ENCODE measurements around the gene CEP170B. TPM values are rescaled to one million over a fixed set of nuclear protein-coding genes. Genes with fewer than 3 reads are reported as not detected.

The CEP170B gene
- total and polyA plus RNA-seq, 2 of the 13 experiments (the other 11 are each of a cell fraction or from before 2014, with no cell fraction given): 4.3 to 8.8 TPM

DNA sequence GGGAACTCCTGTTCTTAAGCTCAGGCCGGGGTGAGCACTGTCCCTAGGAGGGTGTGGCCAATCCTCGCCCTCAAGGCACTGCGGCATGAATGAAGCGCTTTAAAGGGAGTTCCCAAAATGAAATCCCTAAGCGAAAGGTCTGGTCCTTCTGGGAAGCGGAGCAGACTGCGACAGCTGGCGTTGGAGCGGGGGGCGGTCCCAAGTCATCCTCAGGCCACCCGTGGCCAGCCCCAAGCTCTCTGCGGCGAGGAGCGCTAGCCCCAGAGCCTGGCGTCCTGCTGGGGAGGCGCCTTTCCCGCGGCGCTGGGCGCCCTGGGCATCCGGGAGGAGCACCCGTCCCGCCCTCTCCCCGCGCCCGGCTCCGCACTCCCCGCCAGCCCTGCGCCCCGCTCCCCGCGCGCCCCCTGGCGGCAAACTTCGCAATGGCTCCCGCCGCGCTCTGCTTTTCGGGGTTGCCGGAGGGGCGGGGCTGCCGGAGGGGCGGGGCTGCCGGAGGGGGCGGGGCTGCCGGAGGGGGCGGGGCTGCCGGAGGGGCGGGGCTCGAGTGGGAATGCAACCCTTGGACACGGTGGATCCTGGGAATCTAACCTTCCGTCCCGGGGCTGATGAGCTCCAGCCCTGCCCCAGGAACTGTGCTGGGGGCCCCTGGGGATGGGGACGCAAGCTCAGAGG, 38.7 kb upstream of the CEP170B start (continued):
- TF ChIP-seq ZNF335 (CRISPR knock-in tag; IDR thresholded peaks at IDR 0.05): no peak
- no peak for TF ChIP-seq REPIN1 (CRISPR knock-in tag; IDR thresholded peaks at IDR 0.05; ENCODE audit: borderline replicate concordance, low read depth)
- TF ChIP-seq HDAC2 (CRISPR knock-in tag; IDR thresholded peaks at IDR 0.05): no peak
- no peak for TF ChIP-seq ZIK1 (CRISPR knock-in tag; IDR thresholded peaks at IDR 0.05; ENCODE audit: borderline replicate concordance, low read depth)
- TF ChIP-seq ZMYM3 (CRISPR knock-in tag; IDR thresholded peaks at IDR 0.05): no peak
- peak; percentile 40; the same call in 1 of the 2 replicates for TF ChIP-seq HOXA3 (CRISPR knock-in tag; IDR thresholded peaks at IDR 0.05)
- TF ChIP-seq ZNF234 (CRISPR knock-in tag; conservative IDR thresholded peaks at IDR 0.05): no peak
- 0 out of 2 replicates have a peak, but pooled peaks have one; percentile 28 for TF ChIP-seq ZC3H13 (CRISPR knock-in tag; IDR thresholded peaks at IDR 0.05)
- no peak for TF ChIP-seq ZNF614 (CRISPR knock-in tag; IDR thresholded peaks at IDR 0.05; ENCODE audit: borderline replicate concordance)
- no peak for TF ChIP-seq NBN (conservative IDR thresholded peaks at IDR 0.05)
- no peak for TF ChIP-seq PLRG1 (conservative IDR thresholded peaks at IDR 0.05)
- TF ChIP-seq, protein P1, sequence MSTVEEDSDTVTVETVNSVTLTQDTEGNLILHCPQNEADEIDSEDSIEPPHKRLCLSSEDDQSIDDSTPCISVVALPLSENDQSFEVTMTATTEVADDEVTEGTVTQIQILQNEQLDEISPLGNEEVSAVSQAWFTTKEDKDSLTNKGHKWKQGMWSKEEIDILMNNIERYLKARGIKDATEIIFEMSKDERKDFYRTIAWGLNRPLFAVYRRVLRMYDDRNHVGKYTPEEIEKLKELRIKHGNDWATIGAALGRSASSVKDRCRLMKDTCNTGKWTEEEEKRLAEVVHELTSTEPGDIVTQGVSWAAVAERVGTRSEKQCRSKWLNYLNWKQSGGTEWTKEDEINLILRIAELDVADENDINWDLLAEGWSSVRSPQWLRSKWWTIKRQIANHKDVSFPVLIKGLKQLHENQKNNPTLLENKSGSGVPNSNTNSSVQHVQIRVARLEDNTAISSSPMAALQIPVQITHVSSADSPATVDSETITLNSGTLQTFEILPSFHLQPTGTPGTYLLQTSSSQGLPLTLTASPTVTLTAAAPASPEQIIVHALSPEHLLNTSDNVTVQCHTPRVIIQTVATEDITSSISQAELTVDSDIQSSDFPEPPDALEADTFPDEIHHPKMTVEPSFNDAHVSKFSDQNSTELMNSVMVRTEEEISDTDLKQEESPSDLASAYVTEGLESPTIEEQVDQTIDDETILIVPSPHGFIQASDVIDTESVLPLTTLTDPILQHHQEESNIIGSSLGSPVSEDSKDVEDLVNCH (CRISPR knock-in tag; IDR thresholded peaks at IDR 0.05): no peak
- TF ChIP-seq, protein P2, sequence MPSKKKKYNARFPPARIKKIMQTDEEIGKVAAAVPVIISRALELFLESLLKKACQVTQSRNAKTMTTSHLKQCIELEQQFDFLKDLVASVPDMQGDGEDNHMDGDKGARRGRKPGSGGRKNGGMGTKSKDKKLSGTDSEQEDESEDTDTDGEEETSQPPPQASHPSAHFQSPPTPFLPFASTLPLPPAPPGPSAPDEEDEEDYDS (CRISPR knock-in tag; IDR thresholded peaks at IDR 0.05): no peak
- TF ChIP-seq, protein P3, sequence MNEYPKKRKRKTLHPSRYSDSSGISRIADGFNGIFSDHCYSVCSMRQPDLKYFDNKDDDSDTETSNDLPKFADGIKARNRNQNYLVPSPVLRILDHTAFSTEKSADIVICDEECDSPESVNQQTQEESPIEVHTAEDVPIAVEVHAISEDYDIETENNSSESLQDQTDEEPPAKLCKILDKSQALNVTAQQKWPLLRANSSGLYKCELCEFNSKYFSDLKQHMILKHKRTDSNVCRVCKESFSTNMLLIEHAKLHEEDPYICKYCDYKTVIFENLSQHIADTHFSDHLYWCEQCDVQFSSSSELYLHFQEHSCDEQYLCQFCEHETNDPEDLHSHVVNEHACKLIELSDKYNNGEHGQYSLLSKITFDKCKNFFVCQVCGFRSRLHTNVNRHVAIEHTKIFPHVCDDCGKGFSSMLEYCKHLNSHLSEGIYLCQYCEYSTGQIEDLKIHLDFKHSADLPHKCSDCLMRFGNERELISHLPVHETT (CRISPR knock-in tag; conservative IDR thresholded peaks at IDR 0.05): no peak
- no peak for TF ChIP-seq AHR (CRISPR knock-in tag; IDR thresholded peaks at IDR 0.05)
- no peak for TF ChIP-seq SATB2 (CRISPR knock-in tag; IDR thresholded peaks at IDR 0.05)
- no peak for TF ChIP-seq ZC3H4 (CRISPR knock-in tag; IDR thresholded peaks at IDR 0.05; ENCODE audit: borderline replicate concordance)
- no peak for TF ChIP-seq ZNF10 (CRISPR knock-in tag; IDR thresholded peaks at IDR 0.05; ENCODE audit: borderline replicate concordance, low read depth)
- peak; percentile 34; the same call in 1 of the 2 replicates for TF ChIP-seq KDM5B (CRISPR knock-in tag; IDR thresholded peaks at IDR 0.05; ENCODE audit: borderline replicate concordance)
- TF ChIP-seq, protein P4, sequence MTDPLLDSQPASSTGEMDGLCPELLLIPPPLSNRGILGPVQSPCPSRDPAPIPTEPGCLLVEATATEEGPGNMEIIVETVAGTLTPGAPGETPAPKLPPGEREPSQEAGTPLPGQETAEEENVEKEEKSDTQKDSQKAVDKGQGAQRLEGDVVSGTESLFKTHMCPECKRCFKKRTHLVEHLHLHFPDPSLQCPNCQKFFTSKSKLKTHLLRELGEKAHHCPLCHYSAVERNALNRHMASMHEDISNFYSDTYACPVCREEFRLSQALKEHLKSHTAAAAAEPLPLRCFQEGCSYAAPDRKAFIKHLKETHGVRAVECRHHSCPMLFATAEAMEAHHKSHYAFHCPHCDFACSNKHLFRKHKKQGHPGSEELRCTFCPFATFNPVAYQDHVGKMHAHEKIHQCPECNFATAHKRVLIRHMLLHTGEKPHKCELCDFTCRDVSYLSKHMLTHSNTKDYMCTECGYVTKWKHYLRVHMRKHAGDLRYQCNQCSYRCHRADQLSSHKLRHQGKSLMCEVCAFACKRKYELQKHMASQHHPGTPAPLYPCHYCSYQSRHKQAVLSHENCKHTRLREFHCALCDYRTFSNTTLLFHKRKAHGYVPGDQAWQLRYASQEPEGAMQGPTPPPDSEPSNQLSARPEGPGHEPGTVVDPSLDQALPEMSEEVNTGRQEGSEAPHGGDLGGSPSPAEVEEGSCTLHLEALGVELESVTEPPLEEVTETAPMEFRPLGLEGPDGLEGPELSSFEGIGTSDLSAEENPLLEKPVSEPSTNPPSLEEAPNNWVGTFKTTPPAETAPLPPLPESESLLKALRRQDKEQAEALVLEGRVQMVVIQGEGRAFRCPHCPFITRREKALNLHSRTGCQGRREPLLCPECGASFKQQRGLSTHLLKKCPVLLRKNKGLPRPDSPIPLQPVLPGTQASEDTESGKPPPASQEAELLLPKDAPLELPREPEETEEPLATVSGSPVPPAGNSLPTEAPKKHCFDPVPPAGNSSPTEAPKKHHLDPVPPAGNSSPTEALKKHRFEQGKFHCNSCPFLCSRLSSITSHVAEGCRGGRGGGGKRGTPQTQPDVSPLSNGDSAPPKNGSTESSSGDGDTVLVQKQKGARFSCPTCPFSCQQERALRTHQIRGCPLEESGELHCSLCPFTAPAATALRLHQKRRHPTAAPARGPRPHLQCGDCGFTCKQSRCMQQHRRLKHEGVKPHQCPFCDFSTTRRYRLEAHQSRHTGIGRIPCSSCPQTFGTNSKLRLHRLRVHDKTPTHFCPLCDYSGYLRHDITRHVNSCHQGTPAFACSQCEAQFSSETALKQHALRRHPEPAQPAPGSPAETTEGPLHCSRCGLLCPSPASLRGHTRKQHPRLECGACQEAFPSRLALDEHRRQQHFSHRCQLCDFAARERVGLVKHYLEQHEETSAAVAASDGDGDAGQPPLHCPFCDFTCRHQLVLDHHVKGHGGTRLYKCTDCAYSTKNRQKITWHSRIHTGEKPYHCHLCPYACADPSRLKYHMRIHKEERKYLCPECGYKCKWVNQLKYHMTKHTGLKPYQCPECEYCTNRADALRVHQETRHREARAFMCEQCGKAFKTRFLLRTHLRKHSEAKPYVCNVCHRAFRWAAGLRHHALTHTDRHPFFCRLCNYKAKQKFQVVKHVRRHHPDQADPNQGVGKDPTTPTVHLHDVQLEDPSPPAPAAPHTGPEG (CRISPR knock-in tag; IDR thresholded peaks at IDR 0.05): no peak
- TF ChIP-seq HNF4A (CRISPR knock-in tag; IDR thresholded peaks at IDR 0.05): no peak
- no peak for TF ChIP-seq ZNF264 (CRISPR knock-in tag; IDR thresholded peaks at IDR 0.05)
